Measurements from ENCODE around the gene DNAJC17. TPM values are rescaled to one million over a fixed set of nuclear protein-coding genes. Genes with fewer than 3 reads are reported as not detected.

The DNAJC17 gene
- total RNA-seq, 1 donor from 2014 or later: 17.9 TPM

DNA sequence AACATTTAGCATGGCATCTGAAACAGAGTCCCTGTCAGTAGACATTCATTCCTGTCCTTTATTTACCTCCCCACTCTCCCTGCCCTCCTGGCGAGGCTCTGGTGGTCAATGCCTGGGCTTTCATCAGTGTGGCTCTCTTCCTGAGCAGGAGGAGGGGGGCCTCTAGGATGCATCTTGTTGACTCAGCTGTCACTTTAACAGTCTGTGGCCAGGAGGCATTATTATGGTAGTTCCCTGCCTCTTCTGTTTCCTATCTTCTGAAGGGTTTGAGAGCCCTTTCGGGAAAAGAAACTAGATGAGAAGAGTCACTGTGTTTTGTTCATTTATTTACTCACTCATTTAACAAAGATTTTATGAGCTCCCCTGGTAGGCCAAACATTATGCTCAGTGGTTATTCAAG lies 23.6 kb upstream of the DNAJC17 start:
- peak; percentile 30 for DNase-seq (ENCODE audit: low read depth)

DNA sequence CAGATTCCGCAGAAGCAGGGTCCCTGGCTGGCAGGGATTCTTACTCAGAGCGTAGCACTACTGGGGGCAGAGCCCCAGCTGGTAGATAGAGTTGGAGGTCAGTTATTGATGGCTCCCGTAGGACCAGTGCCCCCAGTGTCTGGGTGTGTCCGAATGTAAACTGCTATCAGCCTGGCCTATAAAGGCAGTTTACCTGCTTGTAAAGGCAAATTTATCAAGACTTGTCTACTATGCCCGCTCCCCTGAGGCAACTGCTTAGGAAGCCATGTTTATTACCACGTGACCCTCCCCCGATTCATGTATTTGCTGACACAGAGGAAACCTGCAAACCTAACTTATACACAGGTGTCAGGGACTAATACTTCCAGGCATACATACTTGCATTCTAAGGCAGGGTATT lies 21.8 kb upstream of the DNAJC17 start:
- no peak for DNase-seq (ENCODE audit: low read depth)

DNA sequence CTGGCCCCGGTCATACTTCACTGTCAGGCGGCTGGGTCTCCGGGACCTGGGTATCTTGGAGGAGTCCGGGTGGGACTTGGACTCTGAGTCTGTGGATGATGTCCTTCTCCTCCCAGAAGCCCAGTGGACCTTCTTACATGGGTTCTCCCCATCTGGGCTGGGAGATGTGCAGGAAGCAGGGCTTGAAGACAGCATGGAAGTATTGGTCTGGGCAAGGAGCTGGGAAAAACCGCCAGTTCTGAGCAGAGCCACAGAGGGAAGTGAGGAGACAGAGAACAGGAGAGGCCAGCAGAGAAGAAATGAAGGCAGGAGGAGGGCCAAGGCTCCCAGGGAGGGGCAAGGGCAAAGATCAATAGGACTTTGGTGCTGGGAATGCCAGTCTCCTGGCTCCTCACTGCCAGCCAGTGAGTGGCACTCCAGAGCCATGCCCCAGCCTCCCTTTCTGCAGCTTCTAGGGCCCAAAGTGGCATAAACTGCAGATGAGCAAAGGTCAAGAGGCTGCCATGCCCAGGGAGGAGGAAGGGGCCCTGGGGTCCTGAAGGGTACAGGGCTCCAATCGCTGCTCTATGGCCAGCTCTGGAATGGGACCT lies 21.3 kb upstream of the DNAJC17 start, which contains the start of gene PPP1R14D:
Gene PPP1R14D (minus strand): TSS at position 262 of the 590 bp plus-strand sequence. CDS start 67 bp downstream, at position 195.
- no peak for DNase-seq (ENCODE audit: low read depth)

DNA sequence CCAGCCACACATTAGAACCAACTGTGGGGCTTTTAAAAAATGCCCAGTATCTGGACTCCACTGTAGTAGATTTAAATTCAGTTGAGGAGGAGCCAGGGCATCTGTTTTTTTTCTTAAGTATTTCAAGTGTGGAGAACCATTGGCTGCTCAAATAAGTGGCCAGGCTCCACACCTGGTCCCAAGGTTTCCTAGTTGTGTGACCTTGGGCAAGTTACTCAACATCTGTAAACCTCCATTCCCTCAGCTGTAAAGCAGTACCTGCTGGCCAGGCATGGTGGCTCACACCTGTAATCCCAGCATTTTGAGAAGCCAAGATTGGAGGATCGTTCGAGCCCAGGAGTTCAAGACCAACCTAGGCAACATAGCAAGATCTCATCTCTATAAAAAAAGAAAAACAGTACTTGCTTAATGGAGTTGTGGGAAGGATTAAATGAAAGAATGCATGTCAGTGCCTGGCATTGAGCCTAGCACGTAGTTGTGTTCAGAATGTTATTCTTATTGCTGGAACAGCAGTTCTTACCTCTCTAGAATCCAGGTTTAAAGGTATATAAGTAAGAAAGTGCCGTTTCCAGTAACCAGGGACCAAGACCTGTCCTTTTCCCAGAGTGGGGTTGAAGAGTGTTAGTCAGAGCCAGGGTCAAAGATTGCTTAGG lies 19.3 kb upstream of the DNAJC17 start:
- DNase-seq (ENCODE audit: low read depth): no peak

DNA sequence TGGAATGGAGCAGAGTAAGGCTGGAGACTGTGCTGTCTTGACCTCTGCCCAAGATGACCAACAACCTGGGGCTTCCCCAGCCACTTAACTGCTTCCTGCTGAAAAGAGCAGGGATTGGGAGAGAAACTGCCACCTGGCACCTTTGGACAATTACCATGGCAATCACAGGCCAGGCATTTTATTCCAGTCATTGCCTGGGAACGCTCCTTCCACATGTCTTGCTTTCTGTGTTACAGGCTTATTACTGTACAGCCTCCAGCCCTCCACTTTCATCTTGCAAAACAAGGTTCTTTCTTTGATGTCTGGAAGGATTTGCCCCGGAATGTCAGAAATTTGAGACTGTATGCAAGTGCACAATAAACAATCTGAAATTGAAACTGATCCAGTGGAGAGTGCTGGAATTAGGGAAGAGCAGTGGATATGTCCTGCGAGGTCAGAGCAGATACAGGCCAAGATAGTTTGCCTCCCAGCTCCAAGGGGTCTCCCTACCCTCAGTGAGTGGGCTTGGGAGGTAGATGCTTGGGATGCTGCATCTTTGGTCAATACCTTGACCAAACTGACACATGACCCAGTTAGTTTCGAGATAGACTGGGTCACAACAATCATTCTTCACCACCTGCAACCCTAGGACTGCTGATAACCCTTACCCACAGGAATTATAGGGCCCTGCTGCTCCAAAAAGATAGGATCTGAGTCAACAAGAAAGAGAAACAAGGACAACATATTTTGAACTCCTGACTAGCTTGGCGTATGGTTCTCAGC lies 18.6 kb upstream of the DNAJC17 start:
- no peak for DNase-seq (ENCODE audit: low read depth)

DNA sequence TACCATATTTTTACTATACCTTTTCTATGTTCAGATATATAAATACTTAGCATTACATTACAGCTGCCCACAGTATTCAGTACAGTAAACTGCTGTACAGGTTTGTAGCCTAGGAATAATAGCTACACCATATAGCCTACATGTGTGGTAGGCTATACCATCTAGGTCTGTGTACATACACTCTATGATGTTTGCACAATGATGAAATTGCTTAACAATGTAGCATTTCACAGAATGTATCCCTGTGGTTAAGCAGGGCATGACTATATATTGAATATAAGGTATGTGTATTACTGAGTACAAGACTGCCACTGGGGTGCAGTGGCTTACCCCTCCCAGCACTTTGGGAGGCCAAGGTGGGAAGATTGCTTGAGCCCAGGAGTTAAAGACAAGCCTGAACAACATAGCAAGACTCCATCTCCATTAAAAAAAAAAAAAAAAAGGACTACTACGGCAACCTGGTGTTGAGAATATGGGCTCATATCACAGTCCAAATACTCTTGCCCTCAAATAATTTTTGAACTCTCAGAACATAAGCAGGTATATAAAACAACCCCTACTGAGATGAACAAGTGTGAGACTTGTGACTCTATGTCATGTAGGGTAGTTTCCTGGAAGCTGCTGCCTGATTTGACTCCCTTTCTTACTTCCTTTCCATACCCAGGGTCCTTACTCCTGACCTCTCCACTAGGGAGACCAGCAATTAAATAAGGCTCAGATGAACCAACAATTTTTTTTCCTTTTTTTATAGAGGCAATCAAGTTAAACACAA lies 16.5 kb upstream of the DNAJC17 start:
- DNase-seq (ENCODE audit: low read depth): no peak

DNA sequence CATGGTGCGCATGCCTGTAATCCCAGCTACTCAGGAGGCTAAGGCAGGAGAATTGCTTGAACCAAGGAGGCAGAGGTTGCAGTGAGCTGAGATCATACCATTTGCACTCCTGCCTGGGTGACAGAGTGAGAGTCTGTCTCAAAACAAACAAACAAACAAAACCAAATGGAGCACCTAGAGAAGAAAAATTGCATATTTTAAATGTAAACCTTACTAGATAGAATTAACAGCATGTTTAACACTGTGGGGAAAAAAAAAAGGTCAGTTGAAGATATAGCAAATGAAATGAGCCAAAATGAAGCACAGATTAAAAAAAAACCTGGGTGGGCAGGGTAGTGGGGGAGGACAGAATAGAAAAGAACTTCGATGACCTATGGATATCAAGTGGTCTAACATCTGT lies 13.9 kb upstream of the DNAJC17 start:
- no peak for DNase-seq (ENCODE audit: low read depth)

DNA sequence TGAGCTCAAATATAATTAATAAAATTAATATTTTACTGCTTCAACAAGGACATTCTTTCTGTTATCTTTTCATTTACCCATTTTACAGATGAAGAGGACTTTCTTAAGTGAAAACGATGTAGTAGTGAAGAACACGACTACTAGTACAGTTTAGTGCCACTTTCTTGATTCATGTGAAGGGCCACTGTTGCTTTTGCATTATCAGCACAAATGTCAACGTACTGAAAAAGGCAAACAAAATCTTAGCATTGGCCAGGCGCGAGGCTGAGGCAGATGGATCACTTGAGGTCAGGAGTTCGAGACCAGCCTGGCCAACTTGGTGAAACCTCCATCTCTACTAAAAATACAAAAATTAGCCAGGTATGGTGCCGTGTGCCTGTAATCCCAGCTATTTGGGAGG lies 11.8 kb upstream of the DNAJC17 start:
- no peak for DNase-seq (ENCODE audit: low read depth)

DNA sequence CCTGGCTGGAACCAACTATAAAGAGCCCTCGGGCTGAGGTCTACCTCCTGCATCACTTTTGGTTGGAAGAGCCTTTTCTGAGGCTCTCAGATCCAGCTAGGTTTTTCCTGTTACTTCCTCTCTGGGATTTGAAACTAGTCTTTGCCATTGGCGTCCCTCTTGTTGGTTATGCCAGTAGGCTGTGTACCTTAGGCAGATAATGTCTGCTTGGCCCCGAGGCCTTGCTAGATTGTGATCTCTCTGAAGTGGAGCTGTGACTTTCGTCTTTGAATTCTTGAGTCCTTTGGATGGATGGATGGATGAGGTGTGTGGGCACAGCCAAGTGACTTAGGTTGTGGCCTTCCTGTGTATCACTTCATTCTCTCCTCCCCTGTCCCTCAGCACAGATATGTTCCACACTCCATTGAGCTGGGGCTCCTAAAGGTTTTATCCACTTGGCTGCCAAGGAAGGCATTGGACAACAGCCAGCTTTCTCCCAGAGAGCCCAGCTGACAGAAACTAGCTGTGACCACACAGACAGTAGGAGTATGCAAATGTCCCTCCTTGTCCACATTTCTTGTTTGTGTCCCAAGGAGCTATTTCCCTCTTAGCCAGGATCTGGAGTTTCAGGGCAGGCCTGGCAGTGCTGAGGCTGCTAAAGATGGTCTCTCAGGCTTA lies 7.9 kb upstream of the DNAJC17 start:
- DNase-seq (ENCODE audit: low read depth): peak; percentile 62

DNA sequence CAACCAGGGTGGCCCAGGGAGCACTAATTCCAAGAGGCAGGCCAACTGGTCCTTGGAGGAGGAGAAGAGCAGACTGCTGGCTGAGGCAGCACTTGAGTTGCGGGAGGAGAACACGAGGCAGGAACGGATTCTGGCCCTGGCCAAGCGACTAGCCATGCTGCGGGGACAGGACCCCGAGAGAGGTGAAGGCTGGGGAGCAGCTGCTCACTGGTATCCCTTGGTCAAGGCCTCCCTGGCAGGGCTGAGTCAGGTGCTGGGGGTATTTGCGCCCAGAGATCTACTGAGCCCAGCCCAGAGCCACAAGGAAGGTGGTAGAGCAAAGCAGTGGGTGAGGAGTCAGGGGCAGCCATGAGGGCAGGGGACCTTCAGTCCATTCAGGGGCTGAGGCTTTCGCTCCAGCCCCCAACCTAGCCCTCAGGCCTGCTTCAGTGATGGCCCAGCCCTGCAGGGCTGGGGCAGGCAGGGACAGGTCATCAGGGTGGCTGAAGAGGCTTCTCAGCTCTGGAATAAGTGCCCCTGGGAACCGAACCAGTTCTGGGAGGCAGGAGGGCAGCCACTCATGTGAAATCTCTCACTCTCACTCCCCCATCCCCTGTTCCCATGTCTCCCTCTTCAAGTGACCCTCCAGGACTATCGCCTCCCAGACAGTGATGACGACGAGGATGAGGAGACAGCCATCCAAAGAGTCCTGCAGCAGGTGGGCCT lies 5.6 kb upstream of the DNAJC17 start:
- no peak for DNase-seq (ENCODE audit: low read depth)

DNA sequence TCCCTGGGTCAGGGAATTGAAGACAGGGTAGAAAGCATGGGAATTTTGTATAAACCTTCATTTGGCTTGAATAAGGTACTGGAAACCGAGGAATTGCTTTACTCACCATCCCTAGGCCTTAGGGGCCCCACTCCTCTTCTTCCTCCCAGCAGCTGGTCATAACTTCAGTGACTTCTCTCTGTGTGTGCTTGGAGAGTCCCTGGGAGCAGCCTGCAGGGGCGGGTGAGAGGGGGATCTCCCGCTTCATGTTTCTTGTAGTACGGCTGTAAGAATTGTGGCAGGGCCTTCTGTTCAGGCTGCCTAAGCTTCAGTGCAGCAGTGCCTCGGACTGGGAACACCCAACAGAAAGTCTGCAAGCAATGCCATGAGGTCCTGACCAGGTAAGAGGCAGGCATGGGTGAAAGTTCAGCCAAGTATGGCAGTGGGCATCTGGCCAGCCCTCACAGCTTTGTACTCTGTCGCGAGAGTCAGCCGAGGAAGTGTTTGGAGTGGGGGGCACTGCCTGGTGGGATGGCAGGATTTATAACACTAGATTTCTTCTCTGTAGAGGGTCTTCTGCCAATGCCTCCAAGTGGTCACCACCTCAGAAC lies 1.7 kb upstream of the DNAJC17 start:
- DNase-seq (ENCODE audit: low read depth): no peak

DNA sequence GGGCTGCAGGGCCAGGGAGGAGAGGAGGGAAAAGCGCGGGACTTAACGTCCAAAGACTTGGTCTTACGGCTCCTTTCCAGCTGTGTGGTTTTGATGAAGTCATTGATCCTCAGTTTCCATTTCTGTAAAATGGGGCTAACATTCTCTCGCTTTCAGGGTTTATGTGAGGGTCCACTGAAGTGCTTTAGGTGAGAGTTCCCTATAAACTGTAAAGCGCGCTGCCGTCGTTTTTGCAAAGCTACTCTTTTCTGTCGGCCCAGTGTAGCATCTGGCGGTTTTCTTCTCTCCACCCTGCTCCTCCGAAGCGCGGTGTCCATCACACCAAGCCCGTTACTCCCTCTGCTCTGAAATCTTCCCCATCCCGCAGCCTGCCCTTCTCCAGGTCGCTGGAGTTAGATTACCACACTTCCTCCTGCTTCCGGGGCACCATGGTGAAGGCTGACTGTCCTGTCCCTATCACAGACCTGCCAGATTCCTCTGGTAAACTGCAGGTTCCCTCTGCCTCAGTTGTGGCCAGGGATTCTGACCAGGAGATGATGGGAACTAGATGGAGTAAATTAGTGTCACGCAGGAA lies 702 bp upstream of the DNAJC17 start:
- DNase-seq (ENCODE audit: low read depth): no peak

DNA sequence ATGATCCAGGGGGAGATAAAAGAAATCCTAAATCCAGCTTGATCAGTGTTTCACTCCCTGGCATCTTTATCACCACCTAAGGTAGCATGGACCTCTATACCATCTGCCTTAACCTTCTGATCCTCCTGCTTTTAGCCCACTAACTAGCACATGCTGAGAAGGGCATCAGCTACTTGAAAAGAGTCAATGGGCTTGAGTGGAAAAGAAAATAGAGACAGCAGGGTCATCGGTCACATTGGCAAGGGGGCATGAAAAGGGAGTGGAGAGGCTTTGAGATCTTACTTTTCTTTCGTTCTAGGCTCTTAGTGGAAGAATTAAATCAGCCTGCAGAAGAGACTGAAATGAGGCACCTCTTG lies 623 bp downstream of the DNAJC17 start:
- DNase-seq (ENCODE audit: low read depth): no peak

DNA sequence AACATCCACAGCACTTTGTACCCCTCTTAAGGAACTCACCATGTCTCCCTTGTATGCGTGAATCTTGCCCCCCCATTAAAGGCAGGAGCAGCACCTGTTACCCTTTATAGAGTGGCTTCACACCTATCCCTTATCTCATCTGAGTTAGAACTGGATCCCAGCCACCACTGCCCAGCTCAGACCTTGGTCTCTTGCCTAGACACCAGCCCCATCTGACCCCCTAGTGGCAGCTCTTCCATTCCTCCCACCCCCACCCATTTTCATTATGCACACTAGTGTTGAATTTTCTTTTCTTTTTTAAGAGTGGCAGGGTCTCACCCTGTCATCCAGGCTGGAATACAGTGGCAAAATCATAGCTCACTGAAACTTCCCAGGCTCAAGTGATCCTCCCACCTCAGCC lies 3.6 kb downstream of the DNAJC17 start:
- DNase-seq (ENCODE audit: low read depth): no peak

DNA sequence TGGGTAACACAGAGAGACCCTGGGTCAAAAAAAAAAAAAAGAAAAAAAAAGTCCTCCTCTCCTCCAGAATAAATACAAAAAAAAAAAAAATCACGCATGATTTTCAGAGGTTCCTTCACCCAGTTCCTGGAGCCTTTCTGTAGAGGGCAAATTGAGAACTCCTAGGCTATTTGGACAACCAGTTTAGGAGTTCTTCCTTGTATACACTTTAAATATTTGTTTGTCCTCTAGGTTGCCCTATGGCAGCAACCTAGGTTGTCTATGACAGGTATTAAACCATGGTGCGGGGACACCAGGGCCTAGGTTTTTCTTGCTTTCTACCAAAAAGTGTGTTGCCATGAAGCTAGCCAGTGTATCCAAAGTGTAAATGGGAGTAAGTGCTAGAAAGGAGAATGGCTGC lies 4.2 kb downstream of the DNAJC17 start:
- no peak for DNase-seq (ENCODE audit: low read depth)

DNA sequence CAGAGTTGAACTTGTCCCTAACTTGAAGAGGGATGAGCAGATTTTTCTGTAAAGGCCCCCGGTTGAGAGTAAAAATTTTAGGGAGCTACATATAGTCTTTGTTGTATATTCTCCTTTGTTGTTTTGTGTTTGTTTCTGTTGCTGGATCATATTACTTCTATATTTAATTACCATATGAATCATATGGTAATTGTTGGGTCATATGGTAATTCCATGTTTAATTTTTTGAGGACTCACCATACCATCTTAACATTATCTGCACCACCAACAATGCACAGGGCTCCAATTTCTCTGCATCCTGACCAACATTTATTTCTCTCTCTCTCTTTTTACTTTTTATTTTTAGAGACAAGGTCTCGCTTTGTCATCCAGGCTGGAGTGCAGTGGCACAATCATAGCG lies 7.8 kb downstream of the DNAJC17 start:
- DNase-seq (ENCODE audit: low read depth): no peak

DNA sequence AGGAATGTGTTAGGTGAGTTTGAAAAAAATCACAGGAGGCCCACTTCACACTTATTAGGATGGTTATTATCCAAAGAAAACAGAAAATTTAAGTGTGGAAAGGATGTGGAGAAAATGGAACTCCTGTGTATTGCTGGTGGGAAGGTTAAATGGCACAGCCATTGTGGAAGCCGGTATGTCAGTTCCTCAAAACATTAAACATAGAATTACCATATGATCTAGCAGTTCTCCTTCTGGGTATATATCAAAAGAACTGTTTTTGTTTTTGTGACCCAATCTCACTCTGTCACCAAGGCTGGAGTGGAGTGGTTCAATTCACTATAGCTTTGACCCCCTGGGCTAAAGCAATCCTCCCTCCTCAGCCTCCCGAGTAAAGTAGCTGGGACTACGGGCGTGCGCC lies 10.8 kb downstream of the DNAJC17 start:
- no peak for DNase-seq (ENCODE audit: low read depth)

DNA sequence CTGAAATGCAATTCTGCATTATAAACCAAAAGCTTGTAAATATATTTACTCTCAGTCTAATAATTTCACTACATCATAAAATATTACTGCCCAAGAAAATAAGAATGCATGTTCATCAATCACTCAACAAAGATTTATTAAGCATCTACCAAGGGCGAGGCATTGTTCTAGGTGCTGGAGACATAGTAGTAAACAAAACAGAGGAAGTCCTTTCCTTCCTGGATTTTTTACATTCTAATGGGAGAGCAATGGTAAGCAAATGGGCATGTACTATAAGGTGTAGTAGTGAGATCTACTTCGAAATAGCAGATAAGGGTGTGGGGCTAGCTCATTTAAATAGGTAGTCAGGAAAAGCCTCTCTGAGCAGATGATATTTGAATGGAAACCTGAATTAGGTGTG lies 11.2 kb downstream of the DNAJC17 start:
- DNase-seq (ENCODE audit: low read depth): no peak

DNA sequence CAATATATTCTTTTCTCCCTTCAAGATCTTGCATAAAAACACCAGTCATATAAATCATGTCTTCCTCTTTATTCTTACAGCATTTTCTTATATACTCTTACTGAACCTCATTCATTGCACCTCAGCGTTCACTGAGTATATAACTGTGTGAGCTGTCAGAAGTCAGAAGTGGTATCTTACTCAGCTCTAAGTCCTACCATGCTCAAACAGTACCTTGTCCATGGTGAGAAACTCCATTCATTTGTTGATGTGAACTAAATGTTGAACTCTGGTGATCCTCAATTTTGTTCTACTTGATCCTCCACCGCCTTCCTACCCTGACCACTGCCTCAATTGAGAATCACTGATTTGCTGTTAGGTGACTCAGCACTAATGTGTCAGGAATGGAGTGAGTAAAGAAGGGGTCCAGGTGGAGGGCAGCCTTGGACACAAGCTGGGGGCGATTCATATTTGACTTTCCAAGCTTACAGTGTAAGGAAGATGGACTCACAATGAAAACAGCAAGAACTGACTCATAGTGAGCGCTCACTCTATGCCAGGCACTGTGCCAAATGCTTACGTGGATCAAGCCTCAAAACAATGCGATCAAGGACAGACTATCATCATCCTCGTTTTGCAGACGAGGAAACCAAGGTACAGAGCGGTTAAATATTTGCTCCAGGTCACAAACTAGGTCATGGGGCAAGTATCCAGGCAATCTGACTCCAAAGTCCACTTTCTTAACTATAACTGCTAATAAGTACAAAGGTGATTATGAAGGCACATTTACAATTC lies 13.9 kb downstream of the DNAJC17 start:
- peak; percentile 57 for DNase-seq (ENCODE audit: low read depth)
